Breast epithelium (tissue), 3 donors: Measurements from ENCODE around the gene FBN1.

ENCODE experiments used
- POLR2A ChIP-seq: fragments of 450-650 bp; IDR thresholded peaks from one replicate; pipeline ENCODE4 v1.6.1; 2016; ENCODE audit warnings: antibody characterized with exemption, mild to moderate bottlenecking, moderate library complexity
- TF ChIP-seq, protein P1 (sequence below), 3 donors: fragments of 450-650 bp; IDR thresholded peaks; one replicate each; pipeline ENCODE4 v1.5.1; 2016 to 2017; ENCODE audit warnings: antibody characterized with exemption in 3 of 3, mild to moderate bottlenecking in 3 of 3, moderate library complexity in 3 of 3

DNA sequence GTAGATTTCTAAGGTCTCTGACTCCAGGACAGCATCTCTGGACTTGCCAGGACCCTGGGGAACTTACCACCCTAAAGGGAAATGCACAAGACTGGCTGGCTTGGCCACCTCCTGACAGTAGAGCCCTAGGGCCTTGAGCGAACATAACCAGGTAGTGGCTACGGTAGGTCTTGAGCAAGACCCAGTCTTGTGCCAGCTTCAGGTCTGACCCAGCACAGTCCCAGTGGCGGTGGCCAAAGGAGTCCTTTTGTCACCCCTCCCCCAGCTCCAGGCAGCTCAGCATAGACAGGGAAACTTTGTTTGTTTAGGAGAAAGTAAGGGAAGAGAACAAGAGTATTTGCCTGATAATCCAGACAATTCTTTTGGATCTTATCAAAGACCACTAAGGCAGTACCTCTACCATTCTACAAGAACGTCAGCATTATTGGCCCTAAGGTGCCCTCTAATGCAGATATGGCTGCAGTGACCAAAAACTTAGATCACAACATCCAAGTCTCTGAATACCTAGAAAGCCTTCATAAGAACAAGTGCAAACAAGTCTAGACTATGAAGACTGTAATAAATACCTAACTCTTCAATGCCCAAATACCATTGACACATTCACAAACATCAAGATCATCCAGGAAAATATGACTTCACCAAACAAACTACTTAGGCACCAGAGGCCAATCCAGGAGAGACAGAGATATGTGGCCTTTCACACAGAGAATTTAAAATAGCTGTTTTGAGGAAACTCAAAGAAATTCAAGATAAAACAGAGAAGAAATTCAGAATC, 38.7 kb upstream of the FBN1 start:
- no peak for TF ChIP-seq POLR2A
- TF ChIP-seq, protein P1, sequence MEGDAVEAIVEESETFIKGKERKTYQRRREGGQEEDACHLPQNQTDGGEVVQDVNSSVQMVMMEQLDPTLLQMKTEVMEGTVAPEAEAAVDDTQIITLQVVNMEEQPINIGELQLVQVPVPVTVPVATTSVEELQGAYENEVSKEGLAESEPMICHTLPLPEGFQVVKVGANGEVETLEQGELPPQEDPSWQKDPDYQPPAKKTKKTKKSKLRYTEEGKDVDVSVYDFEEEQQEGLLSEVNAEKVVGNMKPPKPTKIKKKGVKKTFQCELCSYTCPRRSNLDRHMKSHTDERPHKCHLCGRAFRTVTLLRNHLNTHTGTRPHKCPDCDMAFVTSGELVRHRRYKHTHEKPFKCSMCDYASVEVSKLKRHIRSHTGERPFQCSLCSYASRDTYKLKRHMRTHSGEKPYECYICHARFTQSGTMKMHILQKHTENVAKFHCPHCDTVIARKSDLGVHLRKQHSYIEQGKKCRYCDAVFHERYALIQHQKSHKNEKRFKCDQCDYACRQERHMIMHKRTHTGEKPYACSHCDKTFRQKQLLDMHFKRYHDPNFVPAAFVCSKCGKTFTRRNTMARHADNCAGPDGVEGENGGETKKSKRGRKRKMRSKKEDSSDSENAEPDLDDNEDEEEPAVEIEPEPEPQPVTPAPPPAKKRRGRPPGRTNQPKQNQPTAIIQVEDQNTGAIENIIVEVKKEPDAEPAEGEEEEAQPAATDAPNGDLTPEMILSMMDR (IDR thresholded peaks at IDR 0.05): no peak
